ENCODE measurements around the gene OSBPL6.

Gene OSBPL6

DNA sequence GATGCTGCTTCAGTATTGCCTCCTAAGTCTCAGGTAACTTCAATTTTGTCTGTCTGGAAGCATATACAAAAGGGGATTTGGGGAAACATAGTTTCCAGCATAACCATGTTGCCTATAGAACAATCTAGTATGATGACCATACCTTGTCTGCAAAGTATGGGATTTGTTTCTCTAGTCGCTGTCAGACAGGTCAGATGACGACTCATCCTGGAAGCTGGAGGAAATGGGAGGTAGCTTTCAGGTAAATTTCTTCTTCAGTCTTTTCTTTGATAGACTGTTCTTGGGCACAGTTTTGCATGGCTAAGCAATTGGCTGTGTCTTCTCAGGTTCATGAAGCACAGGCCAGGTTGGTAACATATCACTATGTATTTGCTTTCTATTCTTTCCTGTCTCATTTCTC, 2.8 kb upstream of the OSBPL6 start:
- TF ChIP-seq GATA3 (IDR thresholded peaks at IDR 0.05; ENCODE audit: low read depth, low read length), result no peak
- no peak for TF ChIP-seq GATA2 (IDR thresholded peaks at IDR 0.05; ENCODE audit: low read depth, low read length)

DNA sequence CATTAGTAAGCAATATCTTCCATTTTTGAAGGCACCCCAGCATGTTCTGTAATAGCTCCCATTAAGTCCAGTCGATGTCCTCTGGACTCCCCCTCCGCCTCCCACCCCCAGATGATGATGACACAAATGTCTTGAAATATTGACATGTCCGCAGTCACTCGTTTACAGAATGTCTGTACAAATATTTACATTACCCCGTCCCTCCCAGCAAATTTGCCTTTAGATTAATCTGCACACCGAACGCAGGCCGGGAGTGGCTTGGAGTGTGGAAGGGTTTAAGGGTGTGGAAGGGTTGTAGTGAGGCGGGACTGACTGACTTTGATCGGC, 853 bp upstream of the OSBPL6 start:
- TF ChIP-seq GATA2 (IDR thresholded peaks at IDR 0.05; ENCODE audit: low read depth, low read length), result no peak
- no peak for TF ChIP-seq GATA3 (IDR thresholded peaks at IDR 0.05; ENCODE audit: low read depth, low read length)

DNA sequence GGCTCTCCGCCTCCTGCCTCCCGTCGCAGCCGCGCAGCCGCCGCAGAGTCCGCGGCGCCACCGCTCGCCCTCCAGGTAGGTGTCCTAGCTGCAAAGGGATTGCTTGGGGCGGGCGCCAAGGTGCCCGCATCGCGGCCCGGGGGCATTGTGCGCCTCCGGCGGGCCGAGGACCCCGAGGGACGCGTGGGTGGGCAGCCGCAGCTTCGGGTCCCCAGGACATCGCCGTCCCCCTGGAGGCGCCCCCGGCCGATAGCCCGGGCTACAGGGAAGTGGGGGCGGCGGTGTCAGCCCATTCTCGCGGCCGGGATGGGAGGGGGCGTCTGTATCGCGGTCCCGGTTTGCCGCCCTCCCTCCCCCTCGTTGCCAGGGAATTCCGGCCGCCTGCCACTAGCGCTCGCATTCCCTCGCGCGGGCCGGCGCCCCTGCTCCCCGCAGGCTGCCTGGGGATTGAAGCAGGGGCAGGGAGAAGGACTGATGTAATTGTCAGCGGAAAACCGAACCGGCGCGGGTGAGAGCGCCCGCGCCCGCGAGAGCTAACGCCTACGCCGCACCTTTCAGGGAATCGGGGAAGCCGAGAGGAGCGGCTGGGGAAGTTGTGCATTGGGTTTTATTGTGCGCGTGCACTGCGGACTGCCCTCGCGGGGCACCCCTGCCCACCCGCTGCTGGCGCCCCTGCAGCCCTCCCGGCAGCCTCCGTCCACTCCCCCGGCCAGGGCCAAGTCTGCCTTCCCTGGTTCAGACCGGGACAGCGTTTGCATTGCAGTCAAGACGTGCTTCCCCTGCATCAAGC, 483 bp downstream of the OSBPL6 start:
- TF ChIP-seq GATA2 (IDR thresholded peaks at IDR 0.05; ENCODE audit: low read depth, low read length), result no peak
- TF ChIP-seq GATA3 (IDR thresholded peaks at IDR 0.05; ENCODE audit: low read depth, low read length), result no peak

- no peak for TF ChIP-seq GATA2 (IDR thresholded peaks at IDR 0.05; ENCODE audit: low read depth, low read length)
- TF ChIP-seq GATA3 (IDR thresholded peaks at IDR 0.05; ENCODE audit: low read depth, low read length), result no peak
Measured at GRCh38 chr2:178195390-178196166, 1.3 kb downstream of the OSBPL6 start.

DNA sequence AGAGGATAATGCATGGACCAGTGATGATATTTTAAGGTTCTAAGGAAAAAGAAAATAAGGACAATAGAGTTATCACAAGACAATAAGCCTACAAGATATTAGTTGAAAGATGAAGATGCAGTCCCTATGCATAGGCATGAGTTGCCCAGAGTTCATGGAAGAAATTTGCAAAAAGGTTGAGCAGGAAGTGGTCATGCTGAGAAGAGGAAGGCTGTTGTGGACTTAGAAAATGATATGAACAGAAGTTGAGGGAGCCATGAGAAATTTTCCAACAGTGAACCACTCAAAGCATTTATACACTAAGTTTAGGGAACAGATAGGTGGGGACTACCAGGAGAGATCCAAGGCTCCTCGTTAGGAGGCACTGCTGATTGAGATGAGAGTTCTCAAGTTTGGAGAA, 3.5 kb downstream of the OSBPL6 start:
- TF ChIP-seq GATA2 (IDR thresholded peaks at IDR 0.05; ENCODE audit: low read depth, low read length) (no peak), GATA3 (IDR thresholded peaks at IDR 0.05; ENCODE audit: low read depth, low read length) (no peak)

DNA sequence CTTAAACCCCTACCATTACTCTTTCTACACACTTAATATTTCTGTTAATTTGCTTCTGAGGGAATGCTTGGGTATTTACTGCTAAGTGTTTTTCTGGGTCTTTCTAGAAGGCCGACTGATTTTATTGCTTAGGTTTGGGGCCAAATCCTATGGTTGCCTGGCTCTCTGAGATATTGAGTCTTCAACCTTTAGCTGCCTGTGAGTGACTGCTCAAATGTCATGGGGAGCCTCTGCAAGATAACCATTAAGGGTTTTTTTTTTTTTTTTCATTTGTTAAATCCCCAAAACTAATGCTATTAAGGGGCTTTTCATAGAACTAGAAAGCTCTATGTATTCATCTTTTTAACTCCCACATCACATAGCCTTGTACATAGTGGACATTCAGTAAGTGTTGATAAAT, 5.0 kb downstream of the OSBPL6 start:
- TF ChIP-seq GATA3 (IDR thresholded peaks at IDR 0.05; ENCODE audit: low read depth, low read length), result no peak
- no peak for TF ChIP-seq GATA2 (IDR thresholded peaks at IDR 0.05; ENCODE audit: low read depth, low read length)

DNA sequence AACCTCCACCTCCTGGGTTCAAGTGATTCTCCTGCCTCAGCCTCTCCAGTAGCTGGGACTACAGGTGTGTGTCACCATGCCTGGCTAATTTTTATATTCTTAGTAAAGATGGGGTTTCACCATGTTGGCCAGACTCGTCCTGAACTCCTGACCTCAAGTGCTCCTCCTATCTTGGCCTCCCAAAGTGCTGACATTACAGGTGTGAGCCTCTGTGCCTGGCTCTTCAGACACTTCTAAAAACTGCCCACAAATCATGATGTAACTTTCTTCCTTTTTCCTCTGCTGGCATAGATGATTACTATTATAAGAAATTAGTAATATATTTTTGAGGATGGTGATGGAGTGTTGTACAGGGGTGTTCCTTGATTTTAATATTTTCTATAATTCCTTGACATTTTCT, 6.0 kb downstream of the OSBPL6 start:
- TF ChIP-seq GATA3 (IDR thresholded peaks at IDR 0.05; ENCODE audit: low read depth, low read length) (no peak), GATA2 (IDR thresholded peaks at IDR 0.05; ENCODE audit: low read depth, low read length) (no peak)

DNA sequence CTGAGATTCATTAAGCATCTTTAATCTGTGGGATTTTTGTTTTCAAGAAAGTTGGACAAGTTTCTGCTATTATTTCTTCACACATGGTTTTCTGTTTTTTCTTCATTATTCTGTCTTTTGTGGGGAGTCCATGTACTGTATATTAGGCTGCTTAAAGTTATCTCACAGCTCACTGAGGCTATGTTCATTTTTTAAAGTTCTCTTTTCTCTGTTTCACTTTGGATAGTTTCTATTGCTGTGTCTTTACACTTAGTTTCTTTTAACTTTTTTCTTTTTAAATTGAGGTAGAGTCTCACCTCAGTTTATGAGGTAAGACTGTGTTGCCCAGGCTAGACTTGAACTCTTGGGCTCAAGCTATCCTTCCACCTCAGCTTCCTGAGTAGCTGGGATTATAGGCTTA, 8.6 kb downstream of the OSBPL6 start:
- TF ChIP-seq GATA2 (IDR thresholded peaks at IDR 0.05; ENCODE audit: low read depth, low read length), result no peak
- TF ChIP-seq GATA3 (IDR thresholded peaks at IDR 0.05; ENCODE audit: low read depth, low read length), result no peak

DNA sequence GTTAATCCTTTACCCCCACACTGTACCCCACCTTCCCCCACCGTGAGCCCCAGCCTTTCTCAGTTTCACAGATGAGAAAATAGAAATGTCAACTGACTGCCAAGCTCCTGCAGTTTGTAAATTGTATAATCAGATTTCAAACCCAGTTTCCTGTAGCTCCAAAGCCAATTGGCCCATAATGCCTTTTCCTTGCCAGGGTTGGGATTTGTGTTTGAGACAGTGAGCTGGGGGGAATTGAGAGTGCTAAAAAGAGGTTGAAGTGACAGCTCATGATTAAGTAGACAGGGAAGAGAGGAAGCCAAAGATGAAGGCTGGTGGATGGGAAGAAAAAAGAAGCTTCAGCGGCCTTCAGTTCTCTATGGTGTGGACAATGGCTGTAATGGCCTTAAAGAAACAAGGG, 10.7 kb downstream of the OSBPL6 start:
- TF ChIP-seq GATA2 (IDR thresholded peaks at IDR 0.05; ENCODE audit: low read depth, low read length) (no peak), GATA3 (IDR thresholded peaks at IDR 0.05; ENCODE audit: low read depth, low read length) (no peak)

- no peak for TF ChIP-seq GATA3 (IDR thresholded peaks at IDR 0.05; ENCODE audit: low read depth, low read length)
- TF ChIP-seq GATA2 (IDR thresholded peaks at IDR 0.05; ENCODE audit: low read depth, low read length), result no peak
Measured at GRCh38 chr2:178205853-178206521, 11.7 kb downstream of the OSBPL6 start.

GRCh38 chr2:178208336-178208735, 14.0 kb downstream of the OSBPL6 start:
- TF ChIP-seq GATA3 (IDR thresholded peaks at IDR 0.05; ENCODE audit: low read depth, low read length) (no peak), GATA2 (IDR thresholded peaks at IDR 0.05; ENCODE audit: low read depth, low read length) (no peak)

- TF ChIP-seq GATA3 (IDR thresholded peaks at IDR 0.05; ENCODE audit: low read depth, low read length), result no peak
- no peak for TF ChIP-seq GATA2 (IDR thresholded peaks at IDR 0.05; ENCODE audit: low read depth, low read length)
Measured at GRCh38 chr2:178208817-178209216, 14.5 kb downstream of the OSBPL6 start.

DNA sequence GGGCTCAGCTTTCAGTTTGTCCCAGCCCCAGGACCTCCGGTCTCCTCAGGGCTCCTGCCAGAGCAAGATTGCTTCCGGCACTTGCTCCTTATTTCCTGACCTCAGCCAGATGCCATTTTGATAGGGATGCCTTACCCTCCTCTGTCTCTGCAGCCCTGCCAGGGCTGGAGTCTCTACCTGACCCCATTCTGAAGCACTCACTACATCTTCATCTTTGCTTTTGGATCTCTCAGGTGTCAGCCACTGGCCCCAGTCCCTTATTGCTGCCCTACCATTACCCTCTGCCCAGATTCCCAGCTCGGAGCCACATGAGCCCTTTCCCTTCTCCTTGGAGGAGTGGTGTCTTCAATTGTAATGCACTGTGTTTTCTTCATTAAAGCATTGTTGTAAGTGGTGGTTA, 17.1 kb downstream of the OSBPL6 start:
- no peak for TF ChIP-seq GATA3 (IDR thresholded peaks at IDR 0.05; ENCODE audit: low read depth, low read length)
- no peak for TF ChIP-seq GATA2 (IDR thresholded peaks at IDR 0.05; ENCODE audit: low read depth, low read length)

GRCh38 chr2:178211943-178212342, 17.6 kb downstream of the OSBPL6 start:
- TF ChIP-seq GATA3 (IDR thresholded peaks at IDR 0.05; ENCODE audit: low read depth, low read length), result no peak

- TF ChIP-seq GATA3 (IDR thresholded peaks at IDR 0.05; ENCODE audit: low read depth, low read length), result no peak
- TF ChIP-seq GATA2 (IDR thresholded peaks at IDR 0.05; ENCODE audit: low read depth, low read length), result no peak
Measured at GRCh38 chr2:178213991-178214390, 19.7 kb downstream of the OSBPL6 start.

Measured in SH-SY5Y (cell line).